Measurements from ENCODE around the gene RCBTB2.

- TF ChIP-seq CTCF (conservative IDR thresholded peaks at IDR 0.05) (no peak), ZFX (IDR thresholded peaks at IDR 0.05) (no peak)
Measured at GRCh38 chr13:48555441-48555840, 22.6 kb upstream of the RCBTB2 start.
